GM21515 (cell line): ENCODE data around the gene TMEM209.
"Not testable (repeated sequence)": the region's sequence is repeated elsewhere in the genome, so short reads cannot be mapped to it uniquely, and the experiment has no call there.

Source experiments
- ATAC-seq: cut with Tn5 transposase; IDR thresholded peaks from one replicate; pipeline ENCODE4 v1.9.1; 2021; ENCODE audit not compliant: unreplicated experiment

TMEM209 gene

DNA sequence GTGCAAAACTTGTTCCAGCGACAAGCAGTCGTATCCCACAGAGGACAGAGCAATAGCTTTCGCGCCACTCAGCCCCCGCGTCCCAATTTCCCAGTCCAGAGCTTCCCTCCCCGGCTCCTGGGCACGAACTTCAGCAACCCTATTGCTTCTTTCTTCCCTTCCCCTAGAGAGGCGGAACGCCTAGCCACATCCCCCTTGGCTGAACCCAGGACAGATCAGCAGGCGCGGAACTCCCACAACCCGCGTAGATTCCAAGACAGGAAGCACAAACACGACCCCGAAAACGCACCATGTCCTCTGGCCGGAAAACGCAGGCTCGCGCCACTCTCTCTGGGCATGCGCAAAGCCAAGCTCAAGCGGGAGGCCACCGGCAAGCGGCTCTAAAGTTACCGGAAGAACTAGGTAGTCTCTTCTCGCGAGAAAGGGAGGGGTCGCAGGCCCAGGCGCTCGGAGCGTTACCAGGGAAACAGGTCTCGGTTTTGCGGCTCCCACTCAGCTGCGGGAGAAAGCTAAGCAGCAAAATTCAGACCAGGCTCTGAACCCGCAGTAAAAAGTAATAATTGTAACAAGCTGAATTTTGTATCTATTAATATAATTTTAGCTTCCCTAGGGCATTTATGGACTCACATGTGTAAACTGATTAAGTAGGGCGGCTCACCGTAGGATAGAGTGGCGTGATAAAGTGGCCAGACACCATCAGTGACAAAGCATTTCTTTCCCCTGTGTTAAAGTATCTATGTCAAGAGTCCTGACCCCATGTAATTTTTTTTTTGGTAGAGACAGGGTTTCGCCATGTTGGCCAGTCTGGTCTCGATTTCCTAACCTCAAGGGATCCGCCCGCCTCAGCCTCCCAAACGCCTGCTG lies at the start of gene TMEM209:
Gene TMEM209, minus strand, starts transcription at position 323 of the 864 bp plus-strand sequence. Its CDS starts 31 bp downstream, at position 292.
- peak; percentile 96 for ATAC-seq

DNA sequence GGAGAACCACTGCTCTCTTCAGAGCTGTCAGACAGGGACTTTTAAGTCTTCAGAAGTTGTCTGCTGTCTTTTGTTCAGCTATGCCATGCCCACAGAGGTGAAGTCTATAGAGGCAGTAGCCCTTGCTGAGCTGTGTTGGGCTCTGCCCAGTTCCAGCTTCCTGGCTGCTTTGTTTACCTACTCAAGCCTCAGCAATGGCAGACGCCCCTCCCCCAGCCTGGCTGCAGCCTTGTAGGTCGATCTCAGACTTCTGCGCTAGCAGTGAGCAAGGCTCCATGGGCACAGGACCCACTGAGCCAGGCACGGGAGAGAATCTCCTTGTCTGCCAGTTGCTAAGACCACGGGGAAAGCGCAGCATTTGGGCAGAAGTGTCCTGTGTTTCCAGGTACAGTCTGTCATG lies 49.3 kb upstream of the TMEM209 start:
- no peak for ATAC-seq

DNA sequence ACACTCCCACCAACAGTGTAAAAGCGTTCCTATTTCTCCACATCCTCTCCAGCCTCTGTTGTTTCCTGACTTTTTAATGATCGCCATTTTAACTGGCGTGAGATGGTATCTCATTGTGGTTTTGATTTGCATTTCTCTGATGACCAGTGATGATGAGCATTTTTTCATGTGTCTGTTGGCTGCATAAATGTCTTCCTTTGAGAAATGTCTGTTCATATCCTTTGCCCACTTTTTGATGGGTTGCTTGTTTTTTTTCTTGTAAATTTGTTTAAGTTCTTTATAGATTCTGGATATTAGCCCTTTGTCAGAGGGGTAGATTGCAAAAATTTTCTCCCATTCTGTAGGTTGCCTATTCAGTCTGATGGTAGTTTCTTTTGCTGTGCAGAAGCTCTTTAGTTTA lies 44.4 kb upstream of the TMEM209 start:
- not testable (repeated sequence) for ATAC-seq

DNA sequence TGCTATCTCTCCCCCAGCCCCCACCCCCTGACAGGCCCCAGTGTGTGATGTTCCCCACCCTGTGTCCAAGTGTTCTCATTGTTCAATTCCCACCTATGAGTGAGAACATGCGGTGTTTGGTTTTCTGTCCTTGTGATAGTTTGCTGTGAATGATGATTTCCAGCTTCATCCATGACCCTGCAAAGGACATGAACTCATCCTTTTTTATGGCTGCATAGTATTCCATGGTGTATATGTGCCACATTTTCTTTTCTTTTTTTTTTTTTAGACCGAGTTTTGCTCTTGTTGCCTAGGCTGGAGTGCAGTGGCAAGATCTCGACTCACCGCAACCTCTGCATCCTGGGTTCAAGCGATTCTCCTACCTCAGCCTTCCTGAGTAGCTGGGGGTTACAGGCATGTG lies 43.6 kb upstream of the TMEM209 start:
- ATAC-seq = not testable (repeated sequence)

DNA sequence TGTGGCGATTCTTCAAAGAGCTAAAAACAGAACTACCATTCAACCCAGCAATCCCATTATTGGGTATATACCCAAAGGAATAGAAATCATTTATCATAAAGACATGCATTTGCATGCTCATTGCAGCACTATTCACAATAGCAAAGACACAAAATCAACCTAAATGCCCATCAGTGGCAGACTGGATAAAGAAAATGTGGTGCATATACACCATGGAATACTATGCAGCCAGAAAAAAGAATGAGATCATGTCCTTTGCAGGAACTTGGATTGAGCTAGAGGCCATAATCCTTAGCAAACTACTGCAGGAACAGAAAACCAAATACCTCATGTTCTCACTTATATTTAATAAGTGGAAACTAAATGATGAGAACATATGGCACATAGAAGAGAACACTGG lies 41.3 kb upstream of the TMEM209 start:
- ATAC-seq = not testable (repeated sequence)

DNA sequence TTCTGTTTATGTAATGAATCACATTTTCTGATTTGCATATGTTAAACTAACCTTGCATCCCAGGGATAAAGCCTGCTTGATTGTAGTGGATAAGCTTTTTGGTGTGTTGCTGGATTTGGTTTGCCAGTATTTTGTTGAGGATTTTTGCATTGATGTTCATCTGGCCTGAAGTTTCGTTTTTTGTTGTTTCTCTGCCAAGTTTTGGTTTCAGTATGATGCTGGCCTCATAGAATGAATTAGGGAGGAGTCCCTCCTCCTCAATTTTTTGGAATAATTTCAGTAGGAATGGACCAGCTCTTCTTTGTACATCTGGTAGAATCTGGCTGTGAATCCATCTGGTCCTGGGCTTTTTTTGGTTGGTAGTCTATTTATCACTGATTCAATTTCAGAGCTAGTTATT lies 38.3 kb upstream of the TMEM209 start:
- ATAC-seq = not testable (repeated sequence)

DNA sequence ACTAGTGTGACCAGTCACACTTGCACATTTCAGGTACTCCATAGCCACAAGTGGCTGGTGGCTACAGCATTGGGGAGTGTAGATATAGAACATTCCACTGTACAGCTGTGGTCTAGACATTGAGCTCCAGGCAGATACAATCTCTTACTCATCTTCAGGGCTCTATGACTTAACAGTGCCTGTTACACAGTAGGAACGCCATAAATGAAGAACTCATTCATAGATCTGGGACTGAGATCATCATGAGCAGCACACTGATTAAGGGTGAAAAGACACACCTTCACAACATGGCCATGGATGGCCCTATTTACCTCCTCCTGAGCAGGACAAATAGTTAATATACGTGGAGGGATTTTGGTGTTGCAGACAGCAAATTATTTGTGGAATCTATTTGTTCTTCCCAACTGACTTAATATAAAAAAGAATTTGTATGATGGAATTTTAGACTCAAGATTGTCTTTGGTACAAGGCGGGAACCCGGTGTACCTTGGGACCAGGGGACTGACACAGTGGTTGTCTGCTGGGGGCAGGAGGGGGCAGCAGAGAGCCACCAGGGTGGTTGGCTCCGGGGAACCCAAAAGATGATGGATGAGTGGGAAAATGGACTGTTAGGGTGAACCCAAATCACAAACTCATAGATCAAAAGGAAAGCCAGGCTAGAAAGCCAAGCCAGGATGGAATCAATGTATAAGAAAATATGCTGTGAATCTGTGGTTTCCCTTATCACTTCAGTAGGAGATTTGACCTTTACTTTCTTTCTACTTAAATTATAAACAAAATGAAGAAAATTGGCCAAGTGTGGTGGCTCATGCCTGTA lies 37.2 kb upstream of the TMEM209 start:
- ATAC-seq = peak; percentile 59

DNA sequence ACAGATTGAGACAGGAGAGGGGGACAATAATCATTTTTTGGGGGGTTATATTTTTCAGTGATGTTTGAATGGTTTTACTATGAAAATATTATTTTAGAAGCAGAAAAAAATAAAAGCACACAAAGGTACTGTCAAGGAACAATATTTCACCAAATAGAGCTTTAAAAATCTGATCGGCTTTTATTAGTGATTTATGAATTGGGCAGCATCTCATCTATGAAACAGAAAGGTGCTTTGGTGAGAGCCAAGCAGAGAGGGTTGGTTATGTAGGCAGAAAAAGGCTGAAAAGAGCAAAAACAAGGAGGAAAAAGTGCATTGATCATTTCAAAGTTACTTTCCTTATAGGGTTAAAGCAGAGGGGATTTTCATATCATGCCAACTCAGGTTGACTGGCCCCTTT lies 35.0 kb upstream of the TMEM209 start:
- ATAC-seq = no peak

DNA sequence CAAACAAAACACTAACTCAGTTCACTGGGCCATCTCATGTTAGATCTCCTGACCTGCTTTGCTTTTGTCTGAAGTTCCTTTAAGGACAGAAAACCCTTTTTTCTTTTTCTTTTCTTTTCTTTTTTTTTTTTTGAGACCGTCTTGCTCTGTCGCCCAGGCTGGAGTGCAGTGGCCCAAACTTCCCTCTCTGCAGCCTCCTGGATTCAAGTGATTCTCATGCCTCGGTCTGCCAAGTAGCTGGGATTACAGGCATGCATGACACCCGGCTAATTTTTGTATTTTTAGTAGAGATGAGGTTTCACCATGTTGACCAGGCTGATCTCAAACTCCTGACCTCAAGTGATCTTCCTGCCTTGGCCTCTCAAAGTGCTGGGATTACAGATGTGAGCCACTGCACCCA lies 31.2 kb upstream of the TMEM209 start:
- not testable (repeated sequence) for ATAC-seq

DNA sequence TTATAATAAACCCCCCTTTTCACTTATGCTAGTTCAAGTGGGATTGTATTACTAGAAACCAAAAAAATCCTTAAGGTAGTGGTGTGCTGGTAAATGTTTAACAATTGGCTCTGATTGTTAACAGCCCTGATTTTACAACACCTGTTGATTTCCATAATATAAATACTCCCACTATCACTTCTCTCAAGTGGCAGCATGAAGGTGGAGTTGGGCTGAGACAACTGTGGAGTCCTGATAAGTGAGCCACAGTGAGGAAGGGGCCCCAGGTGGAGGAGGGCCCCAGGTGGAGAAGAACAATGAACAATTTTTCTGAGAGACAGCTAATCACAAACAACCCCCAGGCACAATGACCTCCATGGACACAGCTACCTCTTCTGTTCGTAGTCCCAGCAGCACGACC lies 28.9 kb upstream of the TMEM209 start:
- ATAC-seq = no peak

DNA sequence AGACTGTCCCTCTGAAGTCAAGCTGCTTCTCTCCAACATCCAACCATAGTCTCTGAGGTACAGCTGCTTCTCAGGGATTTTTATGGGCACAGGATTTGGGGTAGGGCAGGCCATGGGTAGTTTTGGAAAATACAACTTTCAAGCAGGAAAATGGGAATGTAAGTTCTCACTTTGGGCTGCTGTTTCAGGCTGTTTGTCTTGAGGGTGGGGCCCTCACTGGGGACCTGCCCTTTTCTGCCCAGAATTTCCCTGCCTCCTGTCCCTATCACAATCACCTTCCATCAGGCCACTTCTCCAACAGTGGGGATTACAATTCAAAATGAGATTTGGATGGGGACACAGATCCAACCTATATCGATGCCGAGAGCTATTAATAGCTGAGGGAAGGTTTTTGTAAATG lies 27.0 kb upstream of the TMEM209 start:
- no peak for ATAC-seq

DNA sequence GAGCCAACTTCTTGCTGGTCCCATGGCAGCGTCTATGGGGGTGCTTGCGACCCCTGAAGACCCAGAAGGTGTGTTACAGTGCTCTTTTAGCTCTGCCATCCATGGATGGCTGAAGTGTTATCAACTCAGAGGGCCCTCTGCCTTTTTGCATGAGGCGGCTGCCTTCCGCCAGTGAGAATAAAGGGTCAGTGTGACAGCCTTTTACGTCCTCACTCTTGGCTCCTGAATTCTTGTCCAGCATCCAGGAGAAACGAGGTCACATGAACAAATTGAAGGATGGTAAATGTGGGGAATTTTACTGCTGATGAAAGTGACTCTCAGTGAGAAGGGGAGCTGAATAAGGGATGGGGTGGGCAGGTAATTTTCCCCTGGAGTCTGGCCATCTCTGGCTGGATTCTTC lies 26.6 kb upstream of the TMEM209 start:
- no peak for ATAC-seq

DNA sequence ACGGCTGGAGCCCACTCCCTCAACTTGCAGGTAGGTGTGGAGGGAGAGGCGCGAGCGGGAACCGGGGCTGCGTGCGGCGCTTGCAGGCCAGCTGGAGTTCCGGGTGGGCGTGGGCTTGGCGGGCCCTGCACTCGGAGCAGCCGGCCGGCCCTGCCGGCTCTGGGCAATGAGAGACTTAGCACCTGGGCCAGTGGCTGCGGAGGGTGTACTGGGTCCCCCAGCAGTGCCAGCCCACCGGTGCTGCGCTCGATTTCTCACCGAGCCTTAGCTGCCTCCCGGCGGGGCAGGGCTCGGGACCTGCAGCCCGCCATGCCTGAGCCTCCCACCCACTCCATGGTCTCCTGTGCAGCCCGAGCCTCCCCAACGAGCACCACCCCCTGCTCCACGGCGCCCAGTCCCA lies 24.8 kb upstream of the TMEM209 start:
- not testable (repeated sequence) for ATAC-seq

DNA sequence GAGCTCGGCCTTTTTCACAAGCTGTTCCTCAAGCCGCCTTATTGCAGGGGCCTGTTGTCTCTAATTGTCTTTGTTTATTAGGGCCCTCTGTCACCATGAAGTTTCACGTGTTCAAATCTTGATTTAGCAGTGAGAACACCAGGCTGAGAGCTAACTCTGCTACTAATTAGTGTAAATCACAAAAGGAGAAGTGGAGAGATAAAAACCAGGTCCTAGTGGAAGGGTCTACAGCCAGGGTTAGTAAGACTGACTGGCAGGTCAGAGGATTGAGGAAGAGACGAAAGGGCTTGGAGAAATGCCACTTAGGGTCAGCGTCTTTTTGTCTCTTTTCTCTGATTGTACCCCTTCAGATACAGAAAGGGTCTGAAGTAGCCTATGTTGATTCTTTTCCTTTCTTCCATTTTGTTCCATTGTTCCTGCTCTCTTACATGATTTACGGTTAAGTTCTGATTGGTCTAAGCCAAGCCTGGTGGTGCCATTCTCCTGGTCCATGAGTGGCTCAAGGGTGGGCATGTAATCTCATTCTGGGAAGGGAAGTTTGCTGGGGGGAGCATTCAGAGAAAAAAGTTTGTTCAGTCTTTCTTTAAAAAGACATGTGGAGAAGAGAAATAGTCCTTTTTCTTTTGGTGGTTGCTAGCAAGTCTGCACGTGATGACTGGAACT lies 23.8 kb upstream of the TMEM209 start:
- ATAC-seq = no peak

DNA sequence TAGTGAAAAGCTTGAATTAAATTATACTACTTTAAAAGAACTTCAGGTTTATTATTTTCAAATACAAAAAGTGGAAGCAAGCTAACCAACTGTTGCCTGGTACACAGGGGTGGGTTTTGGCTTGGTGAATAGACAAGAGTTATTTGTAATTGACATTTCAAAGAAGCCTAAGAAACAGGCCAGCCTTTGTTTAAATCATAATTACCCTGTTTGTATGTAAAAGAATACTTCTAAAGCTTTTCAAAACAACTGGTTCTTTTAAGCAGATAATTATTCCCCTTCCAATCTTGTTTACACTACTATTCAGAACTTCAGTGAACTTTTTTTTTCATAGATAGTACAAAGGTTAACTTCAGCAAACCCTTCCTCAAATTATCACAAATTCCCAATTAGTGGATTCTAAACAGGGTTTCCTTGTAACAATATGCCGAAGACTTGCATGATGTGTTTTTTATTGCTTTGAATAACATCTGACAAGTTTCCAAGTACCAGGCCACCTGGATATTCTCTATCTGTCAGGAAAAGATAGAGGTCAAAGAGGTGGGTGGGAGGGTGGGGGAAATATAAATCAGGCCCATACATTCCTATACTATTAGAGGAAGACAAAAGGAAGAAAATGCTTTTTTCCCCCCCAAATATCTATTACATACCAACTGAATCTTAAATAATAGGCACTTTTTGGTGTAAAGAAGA lies 22.8 kb upstream of the TMEM209 start:
- ATAC-seq = no peak

DNA sequence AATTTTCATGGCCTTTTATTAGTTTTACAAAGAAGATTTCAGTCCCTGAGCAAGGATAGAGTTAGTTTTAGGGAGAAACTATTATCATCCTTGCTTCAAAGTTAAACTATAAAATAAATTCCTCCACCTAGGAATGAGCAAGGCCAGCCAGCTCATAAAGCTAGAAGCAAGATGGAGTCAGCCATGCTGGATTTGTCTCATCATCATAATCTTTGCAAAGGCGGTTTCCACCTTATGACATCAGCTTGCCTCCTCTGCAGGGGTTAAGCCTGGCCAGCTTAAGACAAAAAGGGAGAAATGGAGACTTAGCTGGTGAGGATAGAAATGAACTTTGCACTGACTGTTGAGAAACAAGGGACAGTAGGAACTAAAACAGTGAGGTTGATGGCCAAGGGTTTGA lies 21.1 kb upstream of the TMEM209 start:
- ATAC-seq = no peak

DNA sequence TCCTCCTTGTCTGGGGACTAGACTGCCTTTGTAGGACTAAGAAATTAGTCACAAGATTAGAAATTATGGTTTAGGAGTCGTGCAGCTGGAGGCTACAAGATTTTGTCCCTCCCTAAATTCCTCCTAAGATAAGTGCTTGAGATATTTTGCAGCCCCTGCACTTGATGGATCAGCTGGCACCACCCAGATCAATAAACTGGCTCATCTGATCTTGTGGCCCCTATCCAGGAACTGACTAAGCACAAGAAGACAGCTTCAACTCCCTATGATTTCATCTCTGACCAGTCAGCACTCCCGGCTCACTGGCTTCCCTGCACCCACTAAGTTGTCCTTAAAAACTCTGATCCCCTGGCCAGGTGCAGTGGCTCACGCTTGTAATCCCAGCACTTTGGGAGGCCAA lies 19.7 kb upstream of the TMEM209 start:
- ATAC-seq = not testable (repeated sequence)

DNA sequence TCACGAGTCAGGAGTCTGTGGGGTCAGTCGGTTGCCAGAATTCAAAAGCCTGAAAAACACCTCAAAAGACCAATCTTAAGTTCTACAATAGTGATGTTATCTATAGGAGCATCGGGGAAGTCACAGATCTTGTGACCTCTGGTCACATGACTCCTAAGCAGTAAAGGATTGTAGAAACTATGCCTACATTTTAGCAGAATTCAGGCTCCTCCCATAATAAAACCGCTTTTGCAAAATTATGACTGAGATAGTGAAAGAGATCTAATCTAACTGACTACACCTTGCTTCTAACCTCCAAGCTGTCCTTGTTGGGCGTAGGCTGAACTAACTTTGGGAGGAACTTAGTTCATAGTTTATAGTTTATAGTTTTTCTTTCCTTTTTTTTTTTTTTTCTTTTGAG lies 19.0 kb upstream of the TMEM209 start:
- no peak for ATAC-seq

DNA sequence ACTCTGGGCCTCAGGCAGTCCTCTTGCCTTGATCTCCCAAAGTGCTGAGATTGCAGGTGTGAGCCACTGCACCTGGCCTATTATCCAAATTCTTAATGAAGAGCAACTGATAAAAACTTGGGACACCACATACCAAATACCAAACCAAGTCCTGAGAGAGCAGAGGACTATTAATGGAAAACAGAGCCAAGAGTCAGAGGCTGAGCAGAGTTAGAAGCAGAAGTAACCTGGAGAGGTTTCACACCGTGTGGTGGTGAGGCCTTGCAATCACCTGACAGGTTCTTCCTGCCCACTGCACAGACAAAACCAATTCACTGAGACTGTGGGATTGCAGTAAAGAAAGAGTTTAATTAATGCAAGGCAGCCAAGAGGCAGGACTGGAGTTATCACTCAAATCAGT lies 18.4 kb upstream of the TMEM209 start:
- ATAC-seq = no peak

DNA sequence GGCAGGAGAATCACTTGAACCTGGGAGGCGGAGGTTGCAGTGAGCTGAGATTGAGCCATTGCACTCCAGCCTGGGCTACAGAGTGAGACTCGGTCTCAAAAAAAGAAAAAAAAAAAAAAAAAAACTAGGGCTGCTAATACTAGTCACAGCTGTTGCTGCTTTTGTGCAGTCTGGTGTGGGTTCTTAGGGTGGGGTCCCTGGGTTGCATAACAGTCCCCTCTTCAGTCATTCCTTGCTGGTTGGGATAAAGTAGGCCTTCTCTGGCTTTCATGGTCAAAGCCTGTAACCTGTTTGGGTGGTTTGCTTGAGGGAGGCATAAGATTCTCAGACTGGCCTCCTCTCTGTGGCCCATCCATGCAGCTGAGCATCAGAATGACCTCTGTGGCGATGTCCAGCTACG lies 16.5 kb upstream of the TMEM209 start:
- no peak for ATAC-seq

DNA sequence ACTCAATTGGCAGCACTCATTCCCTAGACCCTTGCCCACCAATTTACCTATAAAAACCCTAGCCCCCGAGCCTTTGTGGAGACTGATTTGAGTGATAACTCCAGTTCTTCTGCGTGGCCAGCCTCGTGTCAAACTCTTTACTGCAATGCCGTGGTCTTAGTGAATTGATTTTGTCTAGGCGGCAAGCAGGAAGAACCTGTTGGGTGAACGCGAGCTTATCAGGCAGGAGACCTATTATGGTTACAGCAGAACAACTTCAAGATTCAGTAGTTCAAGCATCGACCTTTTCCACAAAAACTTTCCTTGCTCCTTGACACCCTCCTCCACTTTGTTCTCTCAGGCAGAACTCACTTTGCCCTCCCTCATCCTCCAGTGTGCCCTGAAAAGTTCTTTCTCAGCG lies 14.7 kb upstream of the TMEM209 start:
- ATAC-seq = no peak
